HG03571 (cell line): ENCODE results near the gene H1-8.

Experiments used
- ATAC-seq: cut with Tn5 transposase; IDR thresholded peaks from one replicate; pipeline ENCODE4 v1.9.1; 2021; ENCODE audit not compliant: unreplicated experiment

Gene H1-8

GRCh38 chr3:129555153-129555550 lies 12.2 kb downstream of the H1-8 start:
- ATAC-seq = no peak

- no peak for ATAC-seq
Measured at GRCh38 chr3:129555616-129556357, 12.8 kb downstream of the H1-8 start.

GRCh38 chr3:129556358-129556695 lies 13.4 kb downstream of the H1-8 start:
- ATAC-seq = no peak

- no peak for ATAC-seq
Measured at GRCh38 chr3:129556890-129557547, 14.0 kb downstream of the H1-8 start.

- no peak for ATAC-seq
Measured at GRCh38 chr3:129557548-129557894, 14.5 kb downstream of the H1-8 start.

GRCh38 chr3:129558081-129558771 lies 15.3 kb downstream of the H1-8 start:
- ATAC-seq = no peak

- ATAC-seq = no peak
Measured at GRCh38 chr3:129558772-129559564, 16.0 kb downstream of the H1-8 start.

- ATAC-seq = no peak
Measured at GRCh38 chr3:129559565-129560079, 16.6 kb downstream of the H1-8 start.

- no peak for ATAC-seq
Measured at GRCh38 chr3:129560269-129560787, 17.4 kb downstream of the H1-8 start.

GRCh38 chr3:129560911-129561594 lies 18.1 kb downstream of the H1-8 start:
- no peak for ATAC-seq

- ATAC-seq = no peak
Measured at GRCh38 chr3:129561619-129562248, 18.8 kb downstream of the H1-8 start.

- ATAC-seq = no peak
Measured at GRCh38 chr3:129562803-129563202, 19.8 kb downstream of the H1-8 start.

- ATAC-seq = no peak
Measured at GRCh38 chr3:129563332-129563731, 20.4 kb downstream of the H1-8 start.

GRCh38 chr3:129563850-129564535 lies 21.0 kb downstream of the H1-8 start:
- ATAC-seq = no peak

GRCh38 chr3:129564981-129565644 lies 22.1 kb downstream of the H1-8 start:
- no peak for ATAC-seq

- no peak for ATAC-seq
Measured at GRCh38 chr3:129565902-129566301, 22.9 kb downstream of the H1-8 start.

GRCh38 chr3:129567176-129567705 lies 24.3 kb downstream of the H1-8 start:
- ATAC-seq = no peak

GRCh38 chr3:129567939-129568338 lies 25.0 kb downstream of the H1-8 start:
- no peak for ATAC-seq

GRCh38 chr3:129569856-129570255 lies 26.9 kb downstream of the H1-8 start:
- no peak for ATAC-seq
